ENCODE data around the gene ZNF628. TPM values are rescaled to one million over a fixed set of nuclear protein-coding genes. Genes with fewer than 3 reads are reported as not detected.

Gene ZNF628
- total RNA-seq, 1 experiment from 2014 or later: 21.7 TPM

- TF ChIP-seq SIN3A (IDR thresholded peaks at IDR 0.05; ENCODE audit: borderline replicate concordance, insufficient read depth, low read depth, low read length) (no peak), TCF7L2 (IDR thresholded peaks at IDR 0.05; ENCODE audit: low read depth, low read length) (no peak), CTCF (IDR thresholded peaks at IDR 0.05) (no peak), REST (IDR thresholded peaks at IDR 0.05; ENCODE audit: insufficient read depth in 1 of 2, low read depth in 2 of 2, low read length in 1 of 2) (no peak), POLR2AphosphoS5 (IDR thresholded peaks at IDR 0.05; ENCODE audit: low read depth, low read length) (no peak)
- ATAC-seq: no peak
- intact Hi-C loops (cut with micrococcal nuclease; ENCODE audit: unreplicated experiment): no loop called here
Observed at GRCh38 chr19:55432241-55432959, 44.0 kb upstream of the ZNF628 start.

GRCh38 chr19:55433292-55433691 lies 43.1 kb upstream of the ZNF628 start:
- no peaks in the 10 kb centered on the region for H3K36me3 ChIP-seq (ENCODE audit: control insufficient read depth, insufficient read depth, low read length)
- intact Hi-C loops (cut with micrococcal nuclease; ENCODE audit: unreplicated experiment) (no loop called here), in situ Hi-C loops (cut with HindIII; ENCODE audit: low pct_unique_long_range_greater_than_20kb, low sequenced_read_pairs) (no loop called here)
- POLR2A ChIA-PET: no interaction called here
- no peaks in the 10 kb centered on the region for H3K27me3 ChIP-seq (ENCODE audit: control insufficient read depth, insufficient read depth, low read length)
- no peaks in the 10 kb centered on the region for H3K9me3 ChIP-seq (ENCODE audit: control insufficient read depth, insufficient read depth, low read depth, low read length)
- TF ChIP-seq SIN3A (IDR thresholded peaks at IDR 0.05; ENCODE audit: borderline replicate concordance, insufficient read depth, low read depth, low read length) (no peak), POLR2AphosphoS5 (IDR thresholded peaks at IDR 0.05; ENCODE audit: low read depth, low read length) (no peak), CTCF (IDR thresholded peaks at IDR 0.05) (no peak), REST (IDR thresholded peaks at IDR 0.05; ENCODE audit: insufficient read depth in 1 of 2, low read depth in 2 of 2, low read length in 1 of 2) (no peak), TCF7L2 (IDR thresholded peaks at IDR 0.05; ENCODE audit: low read depth, low read length) (no peak)
- no peak overlapping the region for H3K27ac ChIP-seq (ENCODE audit: low read length)
- CTCF ChIA-PET: no interaction called here
- H3K4me3 ChIP-seq (ENCODE audit: low read depth in 2 of 2, low read length in 2 of 2): no peak overlapping the region
- DNase-seq (ENCODE audit: low read depth, low spot score) (no peak), ATAC-seq (no peak)
- no peaks in the 10 kb centered on the region for H3K4me1 ChIP-seq (ENCODE audit: control insufficient read depth, insufficient read depth, low read length)
- BruUV-seq (replicated peaks): no TSS peak

More at GRCh38 chr19:55432241-55432959, 44.0 kb upstream of the ZNF628 start:
- Histone ChIP-seq H3K27me3 (ENCODE audit: control insufficient read depth, insufficient read depth, low read length) (no peaks in the 10 kb centered on the region), H3K4me1 (ENCODE audit: control insufficient read depth, insufficient read depth, low read length) (no peaks in the 10 kb centered on the region), H3K27ac (ENCODE audit: low read length) (no peak overlapping the region), H3K36me3 (ENCODE audit: control insufficient read depth, insufficient read depth, low read length) (no peaks in the 10 kb centered on the region), H3K4me3 (ENCODE audit: low read depth in 2 of 2, low read length in 2 of 2) (no peak overlapping the region), H3K9me3 (ENCODE audit: control insufficient read depth, insufficient read depth, low read depth, low read length) (no peaks in the 10 kb centered on the region)
- POLR2A ChIA-PET: no interaction called here
- BruUV-seq (replicated peaks): no TSS peak
- DNase-seq (ENCODE audit: low read depth, low spot score): no peak
- in situ Hi-C loops (cut with HindIII; ENCODE audit: low pct_unique_long_range_greater_than_20kb, low sequenced_read_pairs): no loop called here
- CTCF ChIA-PET: no interaction called here
